Nephron progenitor cell (in vitro differentiated cells): ENCODE results near the gene NR2F6.

Experiments used
- DNase-seq: peaks from one replicate; pipeline ENCODE4 v3.0.0; 2021
- H3K27ac Mint-ChIP-seq: 2 replicates; pipeline ENCODE4 v1.8.0; 2021; ENCODE audit warnings: mild to moderate bottlenecking, moderate library complexity, mixed read lengths
- H3K27me3 Mint-ChIP-seq: 2 replicates; pipeline ENCODE4 v1.8.0; 2021; ENCODE audit warnings: mild to moderate bottlenecking, low read depth, mixed read lengths; ENCODE audit not compliant: poor library complexity
- H3K36me3 Mint-ChIP-seq: 2 replicates; pipeline ENCODE4 v1.8.0; 2021; ENCODE audit warnings: low read depth, mixed read lengths
- H3K4me1 Mint-ChIP-seq: 2 replicates; pipeline ENCODE4 v1.8.0; 2021; ENCODE audit warnings: mixed read lengths
- H3K4me3 Mint-ChIP-seq: 2 replicates; pipeline ENCODE4 v1.8.0; 2021; ENCODE audit warnings: mild to moderate bottlenecking, moderate library complexity, mixed read lengths
- H3K9me3 Mint-ChIP-seq: 2 replicates; pipeline ENCODE4 v1.8.0; 2021; ENCODE audit warnings: mild to moderate bottlenecking, moderate library complexity, mixed read lengths
- CTCF ChIP-seq: fragments of 200-600 bp; sonication (generic); IDR thresholded peaks from 2 replicates; pipeline ENCODE4 v1.5.0; 2021; ENCODE audit warnings: antibody characterized with exemption

The NR2F6 gene

GRCh38 chr19:17244618-17245534 is 843 bp downstream of the NR2F6 start:
- peaks cover 76% of the 10 kb centered on the region for H3K4me1 Mint-ChIP-seq
- no peaks in the 10 kb centered on the region for H3K9me3 Mint-ChIP-seq

GRCh38 chr19:17243830-17244617 is 1.7 kb downstream of the NR2F6 start:
- H3K4me1 Mint-ChIP-seq = peaks cover 71% of the 10 kb centered on the region
- TF ChIP-seq CTCF = no peak
- no peaks in the 10 kb centered on the region for H3K9me3 Mint-ChIP-seq
- H3K27me3 Mint-ChIP-seq = no peaks in the 10 kb centered on the region
- H3K4me3 Mint-ChIP-seq = peak overlapping the region; percentile 92
- peak; percentile 70 for DNase-seq
- H3K27ac Mint-ChIP-seq = peak overlapping the region; percentile 89
- H3K36me3 Mint-ChIP-seq = peaks cover 6% of the 10 kb centered on the region

More at GRCh38 chr19:17244618-17245534, 843 bp downstream of the NR2F6 start:
- Mint-ChIP-seq H3K4me3 (peak overlapping the region; percentile 92), H3K27me3 (no peaks in the 10 kb centered on the region), H3K27ac (peak overlapping the region; percentile 89), H3K36me3 (peaks cover 6% of the 10 kb centered on the region)
- no peak for TF ChIP-seq CTCF
- no peak for DNase-seq

GRCh38 chr19:17243211-17243829 is 2.4 kb downstream of the NR2F6 start:
- peaks cover 66% of the 10 kb centered on the region for H3K4me1 Mint-ChIP-seq
- H3K27ac Mint-ChIP-seq = peak overlapping the region; percentile 95
- no peak for DNase-seq
- H3K36me3 Mint-ChIP-seq = peaks cover 10% of the 10 kb centered on the region
- no peak for TF ChIP-seq CTCF
- no peaks in the 10 kb centered on the region for H3K27me3 Mint-ChIP-seq
- H3K4me3 Mint-ChIP-seq = peak overlapping the region; percentile 92
- no peaks in the 10 kb centered on the region for H3K9me3 Mint-ChIP-seq

GRCh38 chr19:17242431-17243208 is 3.1 kb downstream of the NR2F6 start:
- Mint-ChIP-seq H3K9me3 (no peaks in the 10 kb centered on the region), H3K27me3 (no peaks in the 10 kb centered on the region), H3K36me3 (peaks cover 17% of the 10 kb centered on the region), H3K4me1 (peaks cover 66% of the 10 kb centered on the region), H3K27ac (peak overlapping the region; percentile 95), H3K4me3 (peak overlapping the region; percentile 92)
- no peak for TF ChIP-seq CTCF
- DNase-seq = peak; percentile 57

GRCh38 chr19:17240826-17241399 is 4.8 kb downstream of the NR2F6 start:
- no peaks in the 10 kb centered on the region for H3K27me3 Mint-ChIP-seq
- peak overlapping the region; percentile 75 for H3K4me3 Mint-ChIP-seq

More at GRCh38 chr19:17240826-17241399, 4.8 kb downstream of the NR2F6 start:
- no peak for TF ChIP-seq CTCF
- H3K36me3 Mint-ChIP-seq = peaks cover 19% of the 10 kb centered on the region
- H3K9me3 Mint-ChIP-seq = no peaks in the 10 kb centered on the region
- H3K4me1 Mint-ChIP-seq = peaks cover 68% of the 10 kb centered on the region
- peak overlapping the region; percentile 93 for H3K27ac Mint-ChIP-seq
- no peak for DNase-seq
